ENCODE measurements around the gene DIAPH3. TPM values are rescaled to one million over a fixed set of nuclear protein-coding genes. Genes with fewer than 3 reads are reported as not detected.

The DIAPH3 gene
- total RNA-seq, 1 donor from 2014 or later, result 2.6 TPM

DNA sequence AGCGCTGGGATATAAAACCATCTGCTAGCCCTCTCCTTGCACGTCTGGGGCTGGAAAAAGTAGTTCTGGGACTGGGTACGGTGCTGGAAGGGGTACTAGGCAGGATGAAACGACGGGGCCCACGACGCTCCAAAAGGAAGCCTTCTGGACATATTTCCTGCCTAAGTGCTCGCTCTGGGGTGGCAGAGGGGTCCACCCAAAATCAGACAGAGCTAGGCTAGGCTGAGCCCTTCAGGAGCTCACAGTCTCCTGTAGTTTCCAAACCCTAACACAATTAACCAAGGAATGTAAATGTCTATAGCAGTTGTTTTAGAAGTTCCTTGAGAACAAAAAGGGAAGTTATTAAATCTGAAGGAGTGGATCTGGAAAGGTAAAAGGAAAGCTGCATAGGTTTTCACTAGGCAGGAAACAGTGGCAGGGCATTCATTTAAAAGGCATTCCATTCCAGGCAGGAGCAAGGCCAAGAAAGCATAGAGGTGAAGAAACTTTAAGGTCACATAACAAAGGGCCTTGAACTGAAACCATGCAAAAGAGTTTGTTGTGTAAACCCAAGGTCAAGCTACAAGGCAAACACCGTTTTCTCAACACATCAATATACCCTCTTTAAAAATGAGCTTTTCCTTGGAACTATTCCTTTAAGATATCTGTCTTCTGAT is 634 bp upstream of the DIAPH3 start:
- Mint-ChIP-seq H3K9me3 (ENCODE audit: unreplicated experiment) (no peaks in the 10 kb centered on the region), H3K4me1 (ENCODE audit: low read depth, unreplicated experiment) (peaks cover 12% of the 10 kb centered on the region), H3K27me3 (ENCODE audit: unreplicated experiment) (peaks cover 3% of the 10 kb centered on the region), H3K36me3 (ENCODE audit: unreplicated experiment) (no peaks in the 10 kb centered on the region), H3K27ac (ENCODE audit: unreplicated experiment) (peak overlapping the region; percentile 94), H3K4me3 (ENCODE audit: unreplicated experiment) (peak overlapping the region; percentile 93)
- TF ChIP-seq, protein P1, sequence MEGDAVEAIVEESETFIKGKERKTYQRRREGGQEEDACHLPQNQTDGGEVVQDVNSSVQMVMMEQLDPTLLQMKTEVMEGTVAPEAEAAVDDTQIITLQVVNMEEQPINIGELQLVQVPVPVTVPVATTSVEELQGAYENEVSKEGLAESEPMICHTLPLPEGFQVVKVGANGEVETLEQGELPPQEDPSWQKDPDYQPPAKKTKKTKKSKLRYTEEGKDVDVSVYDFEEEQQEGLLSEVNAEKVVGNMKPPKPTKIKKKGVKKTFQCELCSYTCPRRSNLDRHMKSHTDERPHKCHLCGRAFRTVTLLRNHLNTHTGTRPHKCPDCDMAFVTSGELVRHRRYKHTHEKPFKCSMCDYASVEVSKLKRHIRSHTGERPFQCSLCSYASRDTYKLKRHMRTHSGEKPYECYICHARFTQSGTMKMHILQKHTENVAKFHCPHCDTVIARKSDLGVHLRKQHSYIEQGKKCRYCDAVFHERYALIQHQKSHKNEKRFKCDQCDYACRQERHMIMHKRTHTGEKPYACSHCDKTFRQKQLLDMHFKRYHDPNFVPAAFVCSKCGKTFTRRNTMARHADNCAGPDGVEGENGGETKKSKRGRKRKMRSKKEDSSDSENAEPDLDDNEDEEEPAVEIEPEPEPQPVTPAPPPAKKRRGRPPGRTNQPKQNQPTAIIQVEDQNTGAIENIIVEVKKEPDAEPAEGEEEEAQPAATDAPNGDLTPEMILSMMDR (IDR thresholded peaks at IDR 0.05; ENCODE audit: partially characterized antibody, unreplicated experiment), result no peak
- no peak for DNase-seq

DNA sequence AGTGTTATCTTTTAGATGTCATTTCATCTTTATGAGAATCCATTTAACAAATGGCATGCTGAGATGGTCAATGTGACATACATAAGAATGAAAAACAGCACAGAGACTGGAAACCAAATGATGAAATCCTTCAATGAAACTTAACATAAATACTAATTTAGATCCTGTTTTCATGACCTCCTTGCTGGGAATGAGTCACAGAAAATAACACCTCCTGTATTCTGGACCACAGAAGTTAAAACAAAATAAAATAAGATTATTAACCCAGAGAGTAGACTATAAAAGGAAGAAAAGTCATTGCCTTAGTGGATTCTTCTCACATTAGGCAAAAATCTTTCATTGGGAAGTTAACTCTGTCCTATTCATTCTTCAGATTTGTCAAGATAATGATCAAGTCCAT is 1.6 kb downstream of the DIAPH3 start:
- Mint-ChIP-seq H3K36me3 (ENCODE audit: unreplicated experiment) (no peaks in the 10 kb centered on the region), H3K4me1 (ENCODE audit: low read depth, unreplicated experiment) (peaks cover 12% of the 10 kb centered on the region), H3K27ac (ENCODE audit: unreplicated experiment) (no peak overlapping the region), H3K4me3 (ENCODE audit: unreplicated experiment) (no peak overlapping the region), H3K9me3 (ENCODE audit: unreplicated experiment) (peaks cover 2% of the 10 kb centered on the region), H3K27me3 (ENCODE audit: unreplicated experiment) (peaks cover 3% of the 10 kb centered on the region)
- TF ChIP-seq, protein P1 (IDR thresholded peaks at IDR 0.05; ENCODE audit: partially characterized antibody, unreplicated experiment), result no peak
- no peak for DNase-seq

DNA sequence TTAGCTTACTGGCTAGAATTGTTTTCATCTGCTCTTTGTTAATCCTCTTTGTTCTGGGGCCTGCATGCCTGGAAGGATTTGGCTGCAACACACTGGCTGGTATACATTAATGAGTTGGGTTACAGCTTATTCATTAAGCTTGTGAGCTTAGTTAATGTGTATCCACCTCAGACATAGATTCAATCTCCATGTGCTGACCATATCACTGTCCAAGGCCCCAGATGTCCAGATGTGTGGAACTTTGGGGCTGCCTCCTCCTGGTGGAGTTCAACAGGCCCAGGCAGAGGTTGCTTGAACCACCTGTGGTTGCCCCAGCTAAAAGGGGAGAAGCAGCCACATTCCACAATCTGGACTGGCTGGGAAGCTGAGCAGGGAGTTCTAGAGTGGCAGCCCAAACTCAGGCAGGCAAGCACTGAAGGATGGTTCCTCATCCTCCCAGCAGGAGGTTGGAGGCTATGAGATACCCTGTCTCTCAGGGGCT is 5.4 kb downstream of the DIAPH3 start:
- Mint-ChIP-seq H3K4me3 (ENCODE audit: unreplicated experiment) (no peak overlapping the region), H3K4me1 (ENCODE audit: low read depth, unreplicated experiment) (peaks cover 1% of the 10 kb centered on the region), H3K36me3 (ENCODE audit: unreplicated experiment) (no peaks in the 10 kb centered on the region), H3K27ac (ENCODE audit: unreplicated experiment) (no peak overlapping the region), H3K9me3 (ENCODE audit: unreplicated experiment) (peaks cover 2% of the 10 kb centered on the region), H3K27me3 (ENCODE audit: unreplicated experiment) (no peaks in the 10 kb centered on the region)
- TF ChIP-seq, protein P1 (IDR thresholded peaks at IDR 0.05; ENCODE audit: partially characterized antibody, unreplicated experiment), result no peak
- no peak for DNase-seq

DNA sequence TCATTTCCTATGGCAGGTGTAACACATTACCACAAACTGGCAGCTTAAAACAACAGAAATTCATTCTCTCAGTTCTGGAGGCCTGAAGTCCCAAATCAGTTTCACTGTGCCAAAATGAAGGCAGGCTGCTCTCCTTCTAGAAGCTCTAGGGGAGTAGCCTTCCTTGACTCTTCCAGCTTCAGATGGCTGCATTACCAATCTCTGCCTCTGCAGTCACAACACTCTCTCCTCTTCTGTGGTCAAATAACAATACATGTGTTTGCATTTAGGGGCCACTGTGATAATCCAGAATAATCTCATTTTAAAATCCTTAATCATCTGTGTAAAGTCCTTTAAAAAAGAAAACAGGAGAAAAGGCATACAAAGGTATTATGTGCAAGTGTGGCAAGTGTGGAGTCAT is 7.8 kb downstream of the DIAPH3 start:
- H3K4me1 Mint-ChIP-seq (ENCODE audit: low read depth, unreplicated experiment), result peaks cover 1% of the 10 kb centered on the region
- TF ChIP-seq, protein P1 (IDR thresholded peaks at IDR 0.05; ENCODE audit: partially characterized antibody, unreplicated experiment), result no peak
- peaks cover 2% of the 10 kb centered on the region for H3K9me3 Mint-ChIP-seq (ENCODE audit: unreplicated experiment)
- no peak overlapping the region for H3K27ac Mint-ChIP-seq (ENCODE audit: unreplicated experiment)
- no peak for DNase-seq
- H3K36me3 Mint-ChIP-seq (ENCODE audit: unreplicated experiment), result no peaks in the 10 kb centered on the region
- H3K27me3 Mint-ChIP-seq (ENCODE audit: unreplicated experiment), result no peaks in the 10 kb centered on the region
- no peak overlapping the region for H3K4me3 Mint-ChIP-seq (ENCODE audit: unreplicated experiment)

DNA sequence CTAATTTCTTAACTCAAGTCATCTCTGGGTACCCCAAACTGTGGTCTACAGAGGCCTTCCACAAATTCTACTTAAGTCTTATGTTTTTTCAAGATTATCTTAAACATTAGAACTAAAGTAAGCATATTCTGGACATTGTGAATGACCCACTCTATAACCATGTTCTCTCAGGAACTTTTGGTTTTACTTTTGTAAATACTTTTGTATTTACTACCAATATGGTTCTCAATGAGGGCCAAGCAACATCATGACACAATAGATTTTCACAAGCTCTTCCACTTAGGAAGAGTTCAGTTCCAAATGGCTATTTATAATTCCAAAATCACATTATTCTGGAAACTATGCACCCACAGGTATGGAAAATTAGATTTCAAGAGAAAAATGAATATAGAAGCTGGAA is 10.8 kb downstream of the DIAPH3 start:
- H3K9me3 Mint-ChIP-seq (ENCODE audit: unreplicated experiment), result peaks cover 4% of the 10 kb centered on the region
- no peak for DNase-seq
- no peak overlapping the region for H3K4me3 Mint-ChIP-seq (ENCODE audit: unreplicated experiment)
- peaks cover 1% of the 10 kb centered on the region for H3K4me1 Mint-ChIP-seq (ENCODE audit: low read depth, unreplicated experiment)
- no peak overlapping the region for H3K27ac Mint-ChIP-seq (ENCODE audit: unreplicated experiment)
- H3K27me3 Mint-ChIP-seq (ENCODE audit: unreplicated experiment), result no peaks in the 10 kb centered on the region
- TF ChIP-seq, protein P1 (IDR thresholded peaks at IDR 0.05; ENCODE audit: partially characterized antibody, unreplicated experiment), result no peak
- no peaks in the 10 kb centered on the region for H3K36me3 Mint-ChIP-seq (ENCODE audit: unreplicated experiment)
